ENCODE data around the gene PHF12. TPM values are rescaled to one million over a fixed set of nuclear protein-coding genes. Genes with fewer than 3 reads are reported as not detected.

PHF12 gene
- total RNA-seq, 1 donor from 2014 or later = 33.6 TPM

DNA sequence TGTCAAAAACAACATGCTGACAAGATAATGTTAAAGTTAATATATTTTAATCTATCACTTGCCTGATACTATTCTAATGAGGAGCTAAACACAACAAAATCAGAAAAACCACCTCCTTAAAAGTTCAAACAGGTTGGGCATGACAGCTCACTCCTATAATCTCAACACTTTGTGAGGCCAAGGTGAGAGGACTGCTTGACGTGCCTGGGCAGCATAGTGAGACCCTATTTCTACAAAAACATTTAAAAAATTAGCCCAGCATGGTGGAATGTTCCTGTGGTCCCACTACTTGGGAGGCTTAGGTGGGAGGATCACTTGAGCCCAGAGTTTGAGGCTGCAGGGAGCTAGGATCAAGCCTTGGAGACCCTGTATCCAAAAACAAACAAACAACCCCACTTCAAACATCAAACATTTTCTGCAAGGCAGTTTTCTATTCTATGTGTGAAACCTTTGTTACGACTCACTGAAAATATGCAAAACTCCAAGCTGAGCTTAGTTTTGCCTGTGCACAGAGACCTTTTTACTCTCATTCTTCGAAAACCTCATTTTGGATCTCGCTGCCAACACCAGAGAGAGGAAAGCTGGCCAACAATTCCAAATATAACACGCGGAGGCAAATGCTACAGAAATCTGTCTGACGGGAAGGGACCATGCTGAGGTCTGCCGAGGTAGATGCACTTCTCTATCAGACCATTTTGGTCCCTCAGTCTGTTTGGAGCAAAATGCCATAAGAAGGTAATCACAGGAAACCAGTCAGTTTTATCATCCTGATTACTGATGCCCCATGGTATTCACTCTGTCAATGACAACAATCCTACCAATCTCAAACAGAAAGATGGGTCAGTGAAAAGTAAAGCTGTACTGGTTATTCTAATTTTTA is 6.2 kb downstream of the PHF12 start:
- Mint-ChIP-seq H3K4me3 (ENCODE audit: unreplicated experiment) (no peak overlapping the region), H3K27me3 (ENCODE audit: low read depth) (no peaks in the 10 kb centered on the region), H3K9me3 (ENCODE audit: low read depth) (no peaks in the 10 kb centered on the region), H3K27ac (ENCODE audit: unreplicated experiment) (peak overlapping the region; percentile 92), H3K36me3 (ENCODE audit: low read depth) (peaks cover 3% of the 10 kb centered on the region), H3K4me1 (ENCODE audit: low read depth) (peaks cover 52% of the 10 kb centered on the region)
- no peak for DNase-seq (ENCODE audit: low spot score)
- TF ChIP-seq, protein P1, sequence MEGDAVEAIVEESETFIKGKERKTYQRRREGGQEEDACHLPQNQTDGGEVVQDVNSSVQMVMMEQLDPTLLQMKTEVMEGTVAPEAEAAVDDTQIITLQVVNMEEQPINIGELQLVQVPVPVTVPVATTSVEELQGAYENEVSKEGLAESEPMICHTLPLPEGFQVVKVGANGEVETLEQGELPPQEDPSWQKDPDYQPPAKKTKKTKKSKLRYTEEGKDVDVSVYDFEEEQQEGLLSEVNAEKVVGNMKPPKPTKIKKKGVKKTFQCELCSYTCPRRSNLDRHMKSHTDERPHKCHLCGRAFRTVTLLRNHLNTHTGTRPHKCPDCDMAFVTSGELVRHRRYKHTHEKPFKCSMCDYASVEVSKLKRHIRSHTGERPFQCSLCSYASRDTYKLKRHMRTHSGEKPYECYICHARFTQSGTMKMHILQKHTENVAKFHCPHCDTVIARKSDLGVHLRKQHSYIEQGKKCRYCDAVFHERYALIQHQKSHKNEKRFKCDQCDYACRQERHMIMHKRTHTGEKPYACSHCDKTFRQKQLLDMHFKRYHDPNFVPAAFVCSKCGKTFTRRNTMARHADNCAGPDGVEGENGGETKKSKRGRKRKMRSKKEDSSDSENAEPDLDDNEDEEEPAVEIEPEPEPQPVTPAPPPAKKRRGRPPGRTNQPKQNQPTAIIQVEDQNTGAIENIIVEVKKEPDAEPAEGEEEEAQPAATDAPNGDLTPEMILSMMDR (IDR thresholded peaks at IDR 0.05) = no peak

DNA sequence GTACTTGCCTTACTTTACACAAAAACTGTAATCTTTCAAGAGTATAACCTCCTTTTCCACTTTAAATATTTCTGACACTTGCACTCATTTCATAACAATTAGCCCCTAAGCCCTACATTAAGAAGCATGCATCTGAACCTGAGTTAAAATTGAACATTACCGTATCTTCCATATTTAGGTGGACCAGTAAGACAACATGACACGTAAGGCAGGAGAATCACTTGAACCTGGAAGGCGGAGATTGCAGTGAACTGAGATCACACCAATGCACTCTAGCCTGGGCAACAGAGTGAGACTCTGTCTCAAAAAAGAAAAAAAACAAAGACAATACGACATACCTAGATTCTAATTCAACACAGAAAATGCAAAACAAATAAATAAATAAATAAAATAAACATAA is 7.0 kb downstream of the PHF12 start:
- no peaks in the 10 kb centered on the region for H3K9me3 Mint-ChIP-seq (ENCODE audit: low read depth)
- H3K36me3 Mint-ChIP-seq (ENCODE audit: low read depth) = peaks cover 3% of the 10 kb centered on the region
- DNase-seq (ENCODE audit: low spot score) = no peak
- H3K4me1 Mint-ChIP-seq (ENCODE audit: low read depth) = peaks cover 59% of the 10 kb centered on the region
- H3K27ac Mint-ChIP-seq (ENCODE audit: unreplicated experiment) = peak overlapping the region; percentile 6
- no peaks in the 10 kb centered on the region for H3K27me3 Mint-ChIP-seq (ENCODE audit: low read depth)
- no peak overlapping the region for H3K4me3 Mint-ChIP-seq (ENCODE audit: unreplicated experiment)
- TF ChIP-seq, protein P1 (IDR thresholded peaks at IDR 0.05) = no peak

DNA sequence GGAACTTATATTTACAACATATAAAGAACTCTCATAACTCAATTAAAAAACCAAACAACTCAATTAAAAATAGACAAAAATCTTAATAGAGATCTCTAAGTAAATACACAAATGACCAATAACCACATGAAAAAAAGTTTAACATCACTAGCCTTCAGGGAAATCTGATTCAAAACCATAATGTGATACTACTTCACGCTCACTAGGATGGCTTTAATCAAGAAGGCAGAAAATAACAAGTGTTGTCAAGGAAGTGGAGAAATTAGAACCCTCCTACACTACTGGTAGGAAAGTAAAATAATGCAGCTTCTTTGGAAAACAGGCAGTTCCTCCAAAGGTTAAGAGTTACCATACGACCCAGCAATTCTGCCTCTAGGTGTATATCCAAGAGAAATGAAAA is 8.4 kb downstream of the PHF12 start:
- H3K27me3 Mint-ChIP-seq (ENCODE audit: low read depth) = no peaks in the 10 kb centered on the region
- H3K9me3 Mint-ChIP-seq (ENCODE audit: low read depth) = no peaks in the 10 kb centered on the region
- H3K36me3 Mint-ChIP-seq (ENCODE audit: low read depth) = peaks cover 6% of the 10 kb centered on the region

GRCh38 chr17:28941251-28941650 is 10.1 kb downstream of the PHF12 start:
- H3K9me3 Mint-ChIP-seq (ENCODE audit: low read depth) = no peaks in the 10 kb centered on the region
- peaks cover 6% of the 10 kb centered on the region for H3K36me3 Mint-ChIP-seq (ENCODE audit: low read depth)
- H3K27ac Mint-ChIP-seq (ENCODE audit: unreplicated experiment) = no peak overlapping the region
- H3K27me3 Mint-ChIP-seq (ENCODE audit: low read depth) = no peaks in the 10 kb centered on the region
- DNase-seq (ENCODE audit: low spot score) = no peak
- peaks cover 47% of the 10 kb centered on the region for H3K4me1 Mint-ChIP-seq (ENCODE audit: low read depth)
- TF ChIP-seq, protein P1 (IDR thresholded peaks at IDR 0.05) = no peak
- H3K4me3 Mint-ChIP-seq (ENCODE audit: unreplicated experiment) = no peak overlapping the region

More for the DNA sequence above, 8.4 kb downstream of the PHF12 start:
- no peak overlapping the region for H3K27ac Mint-ChIP-seq (ENCODE audit: unreplicated experiment)
- peaks cover 58% of the 10 kb centered on the region for H3K4me1 Mint-ChIP-seq (ENCODE audit: low read depth)
- TF ChIP-seq, protein P1 (IDR thresholded peaks at IDR 0.05) = no peak
- no peak overlapping the region for H3K4me3 Mint-ChIP-seq (ENCODE audit: unreplicated experiment)
- DNase-seq (ENCODE audit: low spot score) = no peak

DNA sequence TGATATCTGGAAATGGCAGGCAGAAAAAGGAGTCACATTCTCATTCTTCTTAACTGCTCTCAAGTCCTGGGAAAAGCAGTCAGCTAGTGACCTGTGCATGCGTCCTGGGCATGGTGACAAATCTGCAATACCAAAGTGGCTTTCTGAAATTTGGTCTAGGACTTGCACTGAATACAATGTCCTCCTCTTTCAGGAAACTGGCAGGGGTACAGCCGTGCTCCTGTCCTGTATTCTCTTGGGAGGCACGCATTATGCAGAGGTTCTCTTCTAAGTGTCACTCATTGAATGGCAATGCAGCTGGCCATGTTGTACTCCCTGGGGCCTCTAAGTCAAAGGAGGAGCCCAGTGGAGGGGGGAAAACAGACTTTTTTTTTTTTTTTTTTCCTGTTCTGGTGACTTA is 10.6 kb downstream of the PHF12 start:
- H3K4me1 Mint-ChIP-seq (ENCODE audit: low read depth) = peaks cover 45% of the 10 kb centered on the region
- H3K27me3 Mint-ChIP-seq (ENCODE audit: low read depth) = no peaks in the 10 kb centered on the region
- peaks cover 6% of the 10 kb centered on the region for H3K36me3 Mint-ChIP-seq (ENCODE audit: low read depth)
- DNase-seq (ENCODE audit: low spot score) = no peak
- no peaks in the 10 kb centered on the region for H3K9me3 Mint-ChIP-seq (ENCODE audit: low read depth)
- no peak overlapping the region for H3K4me3 Mint-ChIP-seq (ENCODE audit: unreplicated experiment)
- TF ChIP-seq, protein P1 (IDR thresholded peaks at IDR 0.05) = no peak
- no peak overlapping the region for H3K27ac Mint-ChIP-seq (ENCODE audit: unreplicated experiment)

Measured in chondrocyte (in vitro differentiated cells).